Measurements from ENCODE around the gene NUFIP2. TPM values are rescaled to one million over a fixed set of nuclear protein-coding genes. Genes with fewer than 3 reads are reported as not detected.

NUFIP2 gene
- 26.5 and 35.2 TPM in 2 replicates for total RNA-seq

GRCh38 chr17:29293890-29294579 is at the start of gene NUFIP2:
NUFIP2 (minus strand) TSS chr17:29294148; CDS start chr17:29294059, 89 bp downstream.

GRCh38 chr17:29246628-29247027 is 47.3 kb downstream of the NUFIP2 start, which contains the start of gene CRYBA1:
CRYBA1 (plus strand) TSS chr17:29246859; CDS start chr17:29246864, 5 bp downstream.

Other genes with a start within 250 kb of the NUFIP2 start
- gene MYO18A, start 113.8 kb downstream of the NUFIP2 start, total RNA-seq = 32.4 and 53.3 TPM in 2 replicates
- gene CRYBA1, start 47.3 kb downstream of the NUFIP2 start, total RNA-seq = not detected in 2 replicates
- gene TAOK1, start 96.2 kb upstream of the NUFIP2 start, total RNA-seq = 49.2 and 49.6 TPM in 2 replicates